Measurements from ENCODE around the gene SMIM1.

- TF ChIP-seq CTCF (IDR thresholded peaks at IDR 0.05) (no peak), POLR2A (IDR thresholded peaks at IDR 0.05) (no peak), EP300 (IDR thresholded peaks at IDR 0.05) (no peak)
Observed at GRCh38 chr1:3790500-3790923, 18.0 kb downstream of the SMIM1 start.

All from tibial nerve (tissue), 4 donors.